ENCODE results near the gene GMDS.

The GMDS gene

DNA sequence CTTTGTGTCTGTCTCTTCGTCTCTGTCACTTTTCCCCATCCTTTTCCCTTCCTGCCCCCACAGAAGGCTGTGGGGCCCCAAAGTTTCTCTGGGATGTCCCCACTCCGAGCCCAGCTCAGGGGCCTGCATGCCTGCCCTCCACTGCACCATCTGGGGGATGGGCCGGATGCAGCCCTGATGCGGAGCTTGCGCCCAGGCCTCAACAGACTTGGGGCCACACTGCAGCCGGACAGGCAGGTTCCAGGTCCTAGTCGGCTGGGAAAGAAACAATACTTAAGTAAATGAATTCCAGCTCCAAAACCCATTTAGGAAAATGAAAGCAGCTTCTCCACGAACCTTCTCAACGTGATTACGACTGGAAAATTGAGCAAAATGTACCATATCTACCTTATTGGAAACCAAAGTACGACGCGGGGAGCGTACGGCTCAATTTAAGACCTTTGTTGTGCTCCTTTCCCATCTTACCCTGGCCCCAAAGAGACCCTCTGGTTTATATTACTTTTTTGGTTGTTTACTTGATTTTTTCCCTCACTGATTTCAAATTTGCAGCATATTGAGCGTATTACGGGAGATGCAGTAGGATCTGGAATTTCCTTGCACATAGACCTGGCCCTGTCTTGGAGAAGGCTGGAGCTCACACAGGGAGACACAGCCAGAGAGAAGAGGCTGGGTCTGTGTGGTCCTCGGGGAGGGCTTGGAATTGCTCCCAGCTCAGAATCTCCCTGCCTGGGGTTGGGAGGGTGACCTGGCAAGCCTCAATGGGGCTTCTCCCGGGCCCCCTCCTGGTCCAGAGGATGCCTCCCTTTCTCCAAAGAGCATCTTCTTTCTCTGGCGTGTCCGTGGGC lies 627.7 kb downstream of the GMDS start:
- no peak for DNase-seq

DNA sequence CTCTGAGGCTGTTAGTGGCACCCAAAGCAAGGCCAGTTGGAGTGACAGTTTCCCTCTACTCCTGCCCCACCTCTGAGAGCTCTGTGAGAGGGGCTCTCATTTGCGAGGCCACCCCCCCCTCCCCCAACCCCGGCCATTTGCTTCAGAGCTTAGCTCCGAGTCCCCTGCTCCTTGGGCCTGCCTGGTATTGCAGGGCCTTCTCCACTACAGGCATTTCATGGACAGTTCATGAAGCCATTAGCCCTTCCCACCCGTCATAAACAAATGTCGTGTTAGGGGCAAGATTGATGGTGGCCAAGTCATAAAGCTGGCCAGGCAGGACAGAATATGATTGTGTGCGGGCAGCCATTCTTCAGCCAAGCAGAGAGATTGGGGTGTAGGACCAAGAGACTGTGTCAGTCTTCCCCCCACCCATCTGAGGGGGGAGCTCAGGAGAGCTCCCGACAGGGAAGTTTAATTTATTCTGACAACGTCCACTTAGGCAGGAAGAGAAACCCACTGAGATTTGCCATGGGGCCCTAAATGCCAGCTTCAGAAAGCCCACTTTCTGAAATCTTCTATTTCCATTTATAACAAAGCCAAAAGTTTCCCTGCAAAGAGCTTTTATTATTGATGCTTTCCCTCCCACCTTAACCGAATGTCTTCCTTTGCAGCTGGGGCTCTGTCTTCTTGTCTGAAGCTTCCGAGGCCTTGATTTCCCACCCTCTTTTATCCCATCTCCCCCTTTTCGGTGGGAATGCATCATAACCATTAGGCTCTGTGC lies 628.5 kb downstream of the GMDS start:
- DNase-seq, result no peak

DNA sequence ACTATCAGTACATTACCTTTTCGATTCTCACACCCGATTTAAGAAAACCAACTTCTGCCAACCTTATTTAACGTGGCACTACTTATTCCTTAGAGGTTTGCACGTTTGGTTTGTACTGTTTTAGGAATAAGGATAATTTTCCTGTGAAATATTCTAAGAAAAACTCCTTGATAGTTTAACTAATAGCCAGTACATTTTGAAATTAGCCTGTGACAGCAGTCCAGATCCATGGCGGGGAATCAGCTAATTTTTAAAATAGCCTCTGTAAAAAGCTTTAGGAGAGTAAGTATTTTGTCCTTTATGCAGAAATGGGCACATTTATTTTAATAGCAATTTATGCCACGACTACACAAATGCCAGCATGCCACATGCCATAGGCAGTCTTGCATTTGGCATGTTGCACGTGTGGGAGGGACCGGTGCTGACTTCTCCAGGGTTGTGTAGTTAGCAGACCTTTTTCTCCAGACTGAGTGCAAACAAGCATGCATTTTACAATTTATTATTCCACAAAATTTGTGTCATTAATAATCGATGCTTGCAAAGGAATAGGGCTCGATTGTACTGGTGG lies 629.5 kb downstream of the GMDS start:
- no peak for DNase-seq

DNA sequence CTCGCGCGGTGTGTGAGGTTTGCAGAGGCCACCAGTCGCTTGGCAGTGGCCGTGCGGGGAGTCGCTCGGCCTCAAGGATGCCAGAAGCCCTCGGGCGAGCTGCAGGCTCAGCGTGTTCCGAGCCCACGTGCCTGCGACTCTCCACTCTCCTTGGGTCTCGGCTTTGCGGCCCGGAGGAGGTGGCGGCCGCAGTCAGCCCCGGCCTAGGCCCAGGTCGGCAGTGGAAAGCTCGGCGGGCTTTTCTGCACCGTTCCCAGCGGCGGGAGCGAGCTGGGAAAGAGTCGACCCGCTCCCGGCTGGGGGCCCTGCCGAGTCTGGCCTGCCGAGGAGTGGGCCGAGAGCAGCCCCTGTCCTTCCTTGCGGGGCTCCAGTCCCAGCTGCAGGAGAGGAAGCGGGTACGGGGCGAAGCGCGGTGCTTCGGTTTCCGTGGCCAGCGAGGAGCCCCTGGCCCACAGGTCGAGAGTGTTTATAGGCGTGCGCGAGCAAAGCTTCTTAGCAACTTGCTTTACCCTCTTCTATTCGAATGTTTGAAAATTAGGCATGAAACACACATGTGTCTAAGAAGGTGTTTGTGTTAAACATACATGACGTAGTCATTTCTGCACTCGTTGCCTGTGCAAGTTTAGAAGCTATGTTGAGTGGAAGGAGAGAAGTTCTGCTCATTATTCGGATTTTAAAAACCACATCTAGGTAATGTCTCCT lies 630.1 kb downstream of the GMDS start:
- DNase-seq, result no peak

DNA sequence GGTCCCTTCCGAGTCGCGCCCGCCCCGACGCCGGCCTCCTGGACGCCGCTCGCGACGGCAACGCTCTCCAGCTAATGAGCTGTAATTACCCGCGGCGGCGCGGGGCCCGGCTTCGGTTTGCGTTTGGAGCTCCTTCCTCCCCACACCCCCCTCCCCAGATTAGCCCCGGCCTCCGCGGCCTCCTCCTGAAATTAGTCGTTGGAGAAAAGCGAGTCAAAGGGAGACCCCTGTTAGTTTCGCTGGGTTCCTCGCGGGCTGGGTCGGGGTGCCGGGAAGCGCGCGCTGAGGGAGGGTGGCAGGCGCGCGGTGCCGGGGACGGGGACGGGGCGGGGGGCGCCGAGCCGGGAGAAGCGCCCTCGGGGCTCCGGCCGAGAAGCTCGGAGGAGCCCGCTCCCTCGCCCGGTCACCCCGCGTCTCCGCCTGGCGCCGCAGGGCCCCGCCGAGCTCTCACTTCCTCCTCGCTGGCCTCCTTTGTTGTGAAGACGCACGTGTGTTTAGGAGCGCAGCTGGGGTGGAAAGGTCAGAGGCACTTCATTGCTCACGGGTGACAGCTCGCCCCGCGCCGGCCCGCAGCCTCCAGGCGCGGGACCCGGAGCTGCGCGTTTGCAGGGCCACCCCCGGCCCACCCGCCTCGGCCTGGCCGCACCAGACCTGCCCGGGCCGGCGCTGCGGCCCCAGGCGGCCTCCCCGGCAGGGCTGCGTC lies 630.8 kb downstream of the GMDS start:
- DNase-seq, result no peak

DNA sequence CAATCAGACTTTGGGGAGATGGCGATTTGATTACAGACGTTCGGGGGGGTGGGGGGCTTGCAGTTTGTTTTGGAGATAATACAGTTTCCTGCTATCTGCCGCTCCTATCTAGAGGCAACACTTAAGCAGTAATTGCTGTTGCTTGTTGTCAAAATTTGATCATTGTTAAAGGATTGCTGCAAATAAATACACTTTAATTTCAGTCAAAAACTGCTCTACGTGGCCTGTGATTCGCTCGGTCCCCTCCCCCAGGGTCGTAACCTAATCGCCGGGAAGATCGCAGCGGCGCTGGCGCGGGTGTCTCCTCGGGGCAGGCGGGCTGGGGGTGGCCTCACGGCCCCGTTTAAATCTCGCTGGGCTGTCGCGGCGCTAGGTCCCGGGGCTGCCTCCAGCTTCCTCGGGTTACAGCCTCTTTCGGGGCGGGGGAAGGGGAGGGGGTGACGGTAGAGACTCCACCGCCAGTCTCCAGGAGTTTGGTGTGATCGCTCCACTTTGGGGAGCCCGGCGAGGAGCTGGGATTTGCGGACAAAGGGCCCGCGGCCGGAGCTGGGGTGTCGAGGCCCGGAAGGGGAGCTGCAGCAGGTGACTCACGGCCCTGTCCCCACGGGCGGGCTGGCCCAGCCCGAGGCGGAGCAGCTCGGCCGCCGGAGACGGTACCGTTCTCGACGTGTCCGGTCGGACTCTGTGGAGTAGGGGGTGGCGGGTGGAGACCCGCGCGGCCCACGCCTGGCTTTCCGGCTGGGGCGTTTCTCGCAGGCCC lies 631.5 kb downstream of the GMDS start:
- no peak for DNase-seq

DNA sequence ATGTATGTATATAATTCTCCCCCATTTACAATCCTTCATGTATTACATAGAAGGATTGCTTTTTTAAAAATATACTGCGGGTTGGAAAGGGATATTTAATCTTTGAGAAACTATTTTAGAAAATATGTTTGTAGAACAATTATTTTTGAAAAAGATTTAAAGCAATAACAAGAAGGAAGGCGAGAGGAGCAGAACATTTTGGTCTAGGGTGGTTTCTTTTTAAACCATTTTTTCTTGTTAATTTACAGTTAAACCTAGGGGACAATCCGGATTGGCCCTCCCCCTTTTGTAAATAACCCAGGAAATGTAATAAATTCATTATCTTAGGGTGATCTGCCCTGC lies 632.1 kb downstream of the GMDS start:
- DNase-seq, result no peak

DNA sequence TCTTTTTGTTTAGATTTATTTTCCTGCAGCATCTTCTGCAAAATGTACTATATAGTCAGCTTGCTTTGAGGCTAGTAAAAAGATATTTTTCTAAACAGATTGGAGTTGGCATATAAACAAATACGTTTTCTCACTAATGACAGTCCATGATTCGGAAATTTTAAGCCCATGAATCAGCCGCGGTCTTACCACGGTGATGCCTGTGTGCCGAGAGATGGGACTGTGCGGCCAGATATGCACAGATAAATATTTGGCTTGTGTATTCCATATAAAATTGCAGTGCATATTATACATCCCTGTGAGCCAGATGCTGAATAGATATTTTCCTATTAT lies 632.5 kb downstream of the GMDS start:
- DNase-seq, result no peak

DNA sequence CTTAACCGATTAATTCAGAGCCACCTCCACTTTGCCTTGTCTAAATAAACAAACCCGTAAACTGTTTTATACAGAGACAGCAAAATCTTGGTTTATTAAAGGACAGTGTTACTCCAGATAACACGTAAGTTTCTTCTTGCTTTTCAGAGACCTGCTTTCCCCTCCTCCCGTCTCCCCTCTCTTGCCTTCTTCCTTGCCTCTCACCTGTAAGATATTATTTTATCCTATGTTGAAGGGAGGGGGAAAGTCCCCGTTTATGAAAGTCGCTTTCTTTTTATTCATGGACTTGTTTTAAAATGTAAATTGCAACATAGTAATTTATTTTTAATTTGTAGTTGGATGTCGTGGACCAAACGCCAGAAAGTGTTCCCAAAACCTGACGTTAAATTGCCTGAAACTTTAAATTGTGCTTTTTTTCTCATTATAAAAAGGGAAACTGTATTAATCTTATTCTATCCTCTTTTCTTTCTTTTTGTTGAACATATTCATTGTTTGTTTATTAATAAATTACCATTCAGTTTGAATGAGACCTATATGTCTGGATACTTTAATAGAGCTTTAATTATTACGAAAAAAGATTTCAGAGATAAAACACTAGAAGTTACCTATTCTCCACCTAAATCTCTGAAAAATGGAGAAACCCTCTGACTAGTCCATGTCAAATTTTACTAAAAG lies 633.0 kb downstream of the GMDS start:
- DNase-seq, result no peak

DNA sequence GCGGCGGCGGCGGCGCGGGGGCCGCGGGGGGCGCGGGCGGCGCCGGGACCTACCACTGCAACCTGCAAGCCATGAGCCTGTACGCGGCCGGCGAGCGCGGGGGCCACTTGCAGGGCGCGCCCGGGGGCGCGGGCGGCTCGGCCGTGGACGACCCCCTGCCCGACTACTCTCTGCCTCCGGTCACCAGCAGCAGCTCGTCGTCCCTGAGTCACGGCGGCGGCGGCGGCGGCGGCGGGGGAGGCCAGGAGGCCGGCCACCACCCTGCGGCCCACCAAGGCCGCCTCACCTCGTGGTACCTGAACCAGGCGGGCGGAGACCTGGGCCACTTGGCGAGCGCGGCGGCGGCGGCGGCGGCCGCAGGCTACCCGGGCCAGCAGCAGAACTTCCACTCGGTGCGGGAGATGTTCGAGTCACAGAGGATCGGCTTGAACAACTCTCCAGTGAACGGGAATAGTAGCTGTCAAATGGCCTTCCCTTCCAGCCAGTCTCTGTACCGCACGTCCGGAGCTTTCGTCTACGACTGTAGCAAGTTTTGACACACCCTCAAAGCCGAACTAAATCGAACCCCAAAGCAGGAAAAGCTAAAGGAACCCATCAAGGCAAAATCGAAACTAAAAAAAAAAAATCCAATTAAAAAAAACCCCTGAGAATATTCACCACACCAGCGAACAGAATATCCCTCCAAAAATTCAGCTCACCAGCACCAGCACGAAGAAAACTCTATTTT lies 633.7 kb downstream of the GMDS start:
- peak; percentile 5 for DNase-seq

DNA sequence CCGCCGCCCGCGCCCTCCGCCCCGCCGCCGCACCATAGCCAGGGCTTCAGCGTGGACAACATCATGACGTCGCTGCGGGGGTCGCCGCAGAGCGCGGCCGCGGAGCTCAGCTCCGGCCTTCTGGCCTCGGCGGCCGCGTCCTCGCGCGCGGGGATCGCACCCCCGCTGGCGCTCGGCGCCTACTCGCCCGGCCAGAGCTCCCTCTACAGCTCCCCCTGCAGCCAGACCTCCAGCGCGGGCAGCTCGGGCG lies 634.2 kb downstream of the GMDS start:
- DNase-seq, result peak; percentile 29

DNA sequence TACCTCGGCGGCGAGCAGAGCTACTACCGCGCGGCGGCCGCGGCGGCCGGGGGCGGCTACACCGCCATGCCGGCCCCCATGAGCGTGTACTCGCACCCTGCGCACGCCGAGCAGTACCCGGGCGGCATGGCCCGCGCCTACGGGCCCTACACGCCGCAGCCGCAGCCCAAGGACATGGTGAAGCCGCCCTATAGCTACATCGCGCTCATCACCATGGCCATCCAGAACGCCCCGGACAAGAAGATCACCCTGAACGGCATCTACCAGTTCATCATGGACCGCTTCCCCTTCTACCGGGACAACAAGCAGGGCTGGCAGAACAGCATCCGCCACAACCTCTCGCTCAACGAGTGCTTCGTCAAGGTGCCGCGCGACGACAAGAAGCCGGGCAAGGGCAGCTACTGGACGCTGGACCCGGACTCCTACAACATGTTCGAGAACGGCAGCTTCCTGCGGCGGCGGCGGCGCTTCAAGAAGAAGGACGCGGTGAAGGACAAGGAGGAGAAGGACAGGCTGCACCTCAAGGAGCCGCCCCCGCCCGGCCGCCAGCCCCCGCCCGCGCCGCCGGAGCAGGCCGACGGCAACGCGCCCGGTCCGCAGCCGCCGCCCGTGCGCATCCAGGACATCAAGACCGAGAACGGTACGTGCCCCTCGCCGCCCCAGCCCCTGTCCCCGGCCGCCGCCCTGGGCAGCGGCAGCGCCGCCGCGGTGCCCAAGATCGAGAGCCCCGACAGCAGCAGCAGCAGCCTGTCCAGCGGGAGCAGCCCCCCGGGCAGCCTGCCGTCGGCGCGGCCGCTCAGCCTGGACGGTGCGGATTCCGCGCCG lies 634.7 kb downstream of the GMDS start:
- DNase-seq, result peak; percentile 15

DNA sequence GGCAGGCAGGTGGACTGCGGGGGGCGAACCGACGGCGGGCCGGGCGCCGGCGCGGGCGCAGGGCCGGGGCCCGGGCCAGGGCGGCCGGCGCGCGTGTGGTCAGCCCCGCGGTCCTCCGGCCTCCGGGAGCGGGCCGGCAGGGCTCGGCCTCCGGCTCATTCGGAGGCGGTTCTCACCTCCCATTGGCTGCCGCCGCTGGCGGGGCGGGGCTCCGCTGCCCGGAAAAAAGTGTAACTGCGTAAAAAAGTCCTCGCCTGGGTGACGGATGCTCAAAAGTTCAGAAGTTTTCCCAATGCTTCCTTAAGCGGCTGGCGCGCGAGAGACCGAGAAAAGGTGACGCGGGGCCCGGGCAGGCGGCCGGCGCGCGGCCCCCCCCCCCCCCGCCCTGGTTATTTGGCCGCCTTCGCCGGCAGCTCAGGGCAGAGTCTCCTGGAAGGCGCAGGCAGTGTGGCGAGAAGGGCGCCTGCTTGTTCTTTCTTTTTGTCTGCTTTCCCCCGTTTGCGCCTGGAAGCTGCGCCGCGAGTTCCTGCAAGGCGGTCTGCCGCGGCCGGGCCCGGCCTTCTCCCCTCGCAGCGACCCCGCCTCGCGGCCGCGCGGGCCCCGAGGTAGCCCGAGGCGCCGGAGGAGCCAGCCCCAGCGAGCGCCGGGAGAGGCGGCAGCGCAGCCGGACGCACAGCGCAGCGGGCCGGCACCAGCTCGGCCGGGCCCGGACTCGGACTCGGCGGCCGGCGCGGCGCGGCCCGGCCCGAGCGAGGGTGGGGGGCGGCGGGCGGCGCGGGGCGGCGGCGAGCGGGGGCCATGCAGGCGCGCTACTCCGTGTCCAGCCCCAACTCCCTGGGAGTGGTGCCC lies 635.5 kb downstream of the GMDS start, which contains the start of gene FOXC1:
TSS of gene FOXC1 (plus strand) at position 268 of the 849 bp plus-strand sequence. CDS start at position 799, 531 bp downstream.
- DNase-seq, result peak; percentile 63

DNA sequence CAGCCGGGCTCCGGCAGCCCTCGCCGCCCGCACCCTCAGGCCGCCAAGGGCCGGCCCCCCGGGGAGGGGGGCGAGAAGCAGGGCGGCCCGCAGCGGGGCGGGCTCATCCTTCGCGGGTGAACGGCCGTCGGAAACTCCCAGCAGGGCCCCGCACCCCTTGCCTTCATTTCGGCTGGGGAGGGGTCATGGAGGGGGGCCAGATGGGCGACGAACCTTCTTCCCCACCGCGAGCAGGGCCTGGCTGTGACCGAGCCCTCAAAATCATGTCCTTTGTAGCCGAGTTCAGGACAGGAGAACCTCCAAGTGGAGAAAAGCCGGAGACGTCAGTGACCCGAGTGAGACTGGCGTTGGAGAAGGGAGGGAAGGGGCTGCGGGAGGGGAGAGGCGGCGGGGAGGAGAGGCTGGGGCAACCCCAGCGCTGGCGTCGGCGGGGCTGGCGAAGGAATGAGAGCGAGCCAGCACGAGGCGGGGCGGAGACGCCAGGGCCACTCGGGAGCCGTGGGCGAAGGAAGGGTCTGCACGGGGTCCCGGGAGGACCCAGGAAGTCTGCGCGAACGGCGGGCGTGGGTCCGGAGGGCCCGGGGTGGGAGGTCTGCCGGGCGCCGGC lies 636.3 kb downstream of the GMDS start:
- DNase-seq, result no peak

DNA sequence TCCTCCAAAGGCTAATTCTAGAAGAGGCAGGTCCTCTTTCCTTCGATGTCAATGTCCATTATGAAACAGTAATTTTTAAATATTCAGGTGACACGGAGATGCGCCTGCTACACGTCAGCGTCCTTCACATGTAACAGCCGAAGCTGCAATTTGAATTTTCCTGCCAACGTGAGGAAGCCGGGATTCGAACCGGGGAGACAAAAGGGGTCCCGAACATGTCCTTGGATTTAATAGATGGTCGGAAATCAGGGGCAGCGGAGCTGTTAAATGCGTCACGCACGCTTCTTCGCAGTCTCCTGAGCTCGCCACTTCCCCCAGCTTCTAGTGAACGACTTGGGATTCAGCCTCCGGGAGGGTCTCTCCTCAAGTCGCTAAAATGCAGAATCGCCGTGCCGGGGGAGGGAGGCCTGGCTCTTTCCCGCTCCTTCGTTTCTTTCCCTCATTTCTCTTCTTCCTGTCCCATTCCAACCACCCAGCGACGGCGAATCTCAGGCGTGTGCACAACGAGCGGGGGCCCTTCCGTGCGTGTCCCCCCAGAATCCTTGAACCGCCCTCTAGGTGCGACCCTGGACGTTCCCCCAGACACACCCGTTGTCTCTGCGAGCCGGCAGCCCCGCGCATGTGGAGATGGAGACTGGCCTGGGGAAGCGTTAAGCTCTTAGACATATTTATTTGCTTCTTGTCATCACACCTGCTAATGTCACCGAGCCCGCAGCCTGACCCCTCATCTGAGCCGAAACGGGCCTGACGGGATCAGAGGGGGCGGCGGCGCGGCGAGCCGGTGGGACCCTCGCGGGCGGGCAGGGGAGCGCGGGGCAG lies 637.0 kb downstream of the GMDS start:
- no peak for DNase-seq

DNA sequence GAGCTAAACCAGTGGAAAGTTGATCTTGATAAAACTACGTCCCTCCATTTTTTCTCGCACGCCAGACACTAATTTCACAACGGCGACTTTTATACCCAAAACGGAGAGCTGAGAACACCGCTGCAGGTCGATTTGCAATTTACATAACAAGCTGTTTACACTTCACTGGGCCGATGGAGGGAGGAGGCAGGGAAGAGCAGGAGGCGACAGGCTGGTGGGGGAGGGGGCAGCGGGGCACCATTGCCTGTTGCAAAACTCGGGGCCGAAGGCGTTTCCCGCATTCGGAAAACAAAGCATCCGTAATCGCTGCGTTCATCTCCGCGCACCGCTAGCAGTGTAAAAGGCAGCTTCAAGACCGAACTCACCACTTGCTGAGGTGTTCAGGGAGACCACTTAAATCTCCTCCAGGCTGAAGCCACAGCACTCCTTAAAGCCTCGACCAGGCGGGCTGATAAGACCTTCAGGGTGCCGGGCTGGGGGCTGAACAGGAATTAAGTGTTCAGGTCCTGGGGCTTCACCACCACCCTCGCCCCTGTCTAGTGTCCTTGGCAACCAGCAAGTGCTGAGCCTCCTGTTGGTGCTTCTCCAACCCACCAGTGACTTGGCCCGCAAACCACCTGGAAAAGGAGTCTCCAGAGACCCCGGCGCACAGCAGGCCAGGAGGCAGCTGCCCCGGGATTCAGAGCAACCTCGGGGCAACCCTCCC lies 637.7 kb downstream of the GMDS start:
- no peak for DNase-seq

Data from GDM1 (cell line).